ENCODE measurements around the gene METTL16.
"Not testable (repeated sequence)": the region's sequence is repeated elsewhere in the genome, so short reads cannot be mapped to it uniquely, and the experiment has no call there.

Gene METTL16

GRCh38 chr17:2502871-2503580 lies 8.7 kb downstream of the METTL16 start:
- no peak for DNase-seq (ENCODE audit: low read depth in 2 of 2)

- DNase-seq (ENCODE audit: low read depth in 2 of 2): no peak
Measured at GRCh38 chr17:2500446-2500845, 11.2 kb downstream of the METTL16 start.

DNA sequence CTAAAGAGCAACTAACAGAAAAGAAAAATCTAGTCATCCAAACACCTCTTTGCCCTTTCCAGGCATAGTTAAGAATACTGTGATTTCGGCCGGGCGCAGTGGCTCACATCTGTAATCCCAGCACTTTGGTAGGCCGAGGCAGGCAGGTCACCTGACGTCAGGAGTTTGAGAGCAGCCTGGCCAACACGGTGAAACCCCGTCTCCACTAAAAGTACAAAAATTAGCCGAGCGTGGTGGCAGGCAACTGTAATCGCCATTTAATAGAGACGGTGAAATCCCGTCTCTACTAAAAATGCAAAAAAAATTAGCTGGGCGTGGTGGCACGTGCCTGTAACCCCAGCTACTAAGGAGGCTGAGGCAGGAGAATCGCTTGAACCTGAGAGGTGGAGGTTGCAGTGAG lies 22.4 kb downstream of the METTL16 start:
- not testable (repeated sequence) for DNase-seq (ENCODE audit: low read depth in 2 of 2)

DNA sequence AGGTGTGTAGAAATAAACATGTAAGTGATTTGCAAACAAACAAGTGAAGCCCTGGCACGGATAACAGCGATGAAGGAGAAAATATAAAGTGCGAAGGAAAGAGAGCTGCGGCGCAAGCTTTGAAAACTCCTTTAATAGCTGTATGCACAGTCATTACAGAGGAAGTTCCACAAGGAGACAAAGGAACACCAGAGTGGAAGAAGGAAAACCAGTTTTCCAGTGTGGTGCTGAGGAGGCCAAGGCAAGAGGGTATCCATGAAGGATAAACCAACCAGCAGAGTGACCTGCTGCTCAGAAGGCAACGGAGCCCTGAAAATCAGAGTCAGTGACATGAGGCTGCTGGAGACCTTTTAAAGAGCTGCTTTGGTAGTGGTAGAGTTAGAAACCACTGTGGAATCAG lies 24.4 kb downstream of the METTL16 start:
- DNase-seq (ENCODE audit: low read depth in 2 of 2): no peak

DNA sequence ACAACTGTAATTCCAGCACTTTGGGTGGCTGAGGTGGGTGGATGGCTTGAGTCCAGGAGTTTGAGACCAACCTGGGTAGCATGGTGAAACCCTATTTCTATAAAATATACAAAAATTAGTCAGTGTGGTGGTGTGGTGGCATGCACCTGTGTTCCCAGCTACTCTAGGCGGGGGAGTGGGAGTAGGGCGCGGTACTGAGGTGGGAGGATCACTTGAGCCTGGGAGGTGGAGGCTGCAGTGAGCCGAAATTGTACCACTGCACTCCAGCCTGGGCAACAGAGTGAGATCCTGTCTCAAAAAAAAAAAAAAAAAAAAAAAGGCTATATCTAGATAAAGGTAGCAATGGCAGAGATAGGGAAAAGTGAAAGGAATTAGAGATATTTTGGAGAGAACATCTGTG lies 25.0 kb downstream of the METTL16 start:
- not testable (repeated sequence) for DNase-seq (ENCODE audit: low read depth in 2 of 2)

DNA sequence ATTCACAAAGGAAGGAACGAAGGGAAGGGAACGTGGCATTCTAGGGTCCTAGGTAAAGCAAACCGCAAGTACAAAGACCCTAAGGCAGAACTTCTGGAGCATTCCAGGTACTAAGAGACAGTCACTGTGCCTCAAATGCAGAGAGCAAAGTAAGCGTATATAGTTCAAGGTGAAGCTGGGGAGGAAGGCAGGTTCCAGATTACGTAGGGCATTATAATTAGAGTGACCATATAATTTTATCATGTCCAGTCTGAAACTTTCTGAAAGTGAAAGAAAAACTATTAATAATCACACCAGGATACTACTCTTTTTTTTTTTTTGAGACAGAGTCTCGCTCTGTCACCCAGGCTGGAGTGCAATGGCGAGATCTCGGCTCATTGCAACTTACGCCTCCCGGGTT lies 25.7 kb downstream of the METTL16 start:
- no peak for DNase-seq (ENCODE audit: low read depth in 2 of 2)

DNA sequence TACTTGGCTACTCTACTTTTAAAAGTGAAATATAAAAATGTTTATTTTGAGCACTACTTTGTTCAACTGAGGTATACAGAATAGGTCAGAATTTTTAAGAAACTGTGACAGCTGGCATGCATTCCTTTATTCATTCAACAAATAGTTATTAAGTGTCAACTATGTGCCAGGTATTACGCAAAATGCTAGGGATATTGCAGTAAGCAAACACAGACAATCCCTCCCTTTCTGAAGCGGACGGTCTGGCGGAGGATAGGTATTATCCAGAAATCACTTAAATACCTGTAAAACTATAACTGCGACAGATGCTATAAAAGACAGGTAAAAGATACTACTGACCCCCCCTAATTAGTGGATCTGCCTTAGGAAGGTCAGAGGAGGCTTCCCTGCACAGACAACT lies 26.1 kb downstream of the METTL16 start:
- no peak for DNase-seq (ENCODE audit: low read depth in 2 of 2)

DNA sequence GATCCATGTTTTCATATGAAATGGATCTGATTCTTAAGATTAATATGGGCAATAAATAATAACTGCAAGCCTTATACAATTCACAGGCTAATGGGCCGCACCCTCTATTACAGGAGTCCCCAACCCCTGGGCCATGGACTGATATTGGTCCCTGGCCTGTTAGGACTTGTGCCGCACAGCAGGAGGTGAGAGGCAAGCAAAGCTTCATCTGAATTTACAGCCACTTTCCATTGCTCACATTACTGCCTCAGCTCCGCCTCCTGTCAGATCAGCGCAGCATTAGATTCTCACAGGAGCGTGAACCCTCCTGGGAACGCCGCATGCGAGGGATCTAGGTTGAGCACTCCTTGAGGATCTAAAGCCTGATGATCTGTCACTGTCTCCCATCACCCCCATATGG lies 26.8 kb downstream of the METTL16 start:
- no peak for DNase-seq (ENCODE audit: low read depth in 2 of 2)

GRCh38 chr17:2483084-2483483 lies 28.6 kb downstream of the METTL16 start:
- DNase-seq (ENCODE audit: low read depth in 2 of 2): no peak

DNA sequence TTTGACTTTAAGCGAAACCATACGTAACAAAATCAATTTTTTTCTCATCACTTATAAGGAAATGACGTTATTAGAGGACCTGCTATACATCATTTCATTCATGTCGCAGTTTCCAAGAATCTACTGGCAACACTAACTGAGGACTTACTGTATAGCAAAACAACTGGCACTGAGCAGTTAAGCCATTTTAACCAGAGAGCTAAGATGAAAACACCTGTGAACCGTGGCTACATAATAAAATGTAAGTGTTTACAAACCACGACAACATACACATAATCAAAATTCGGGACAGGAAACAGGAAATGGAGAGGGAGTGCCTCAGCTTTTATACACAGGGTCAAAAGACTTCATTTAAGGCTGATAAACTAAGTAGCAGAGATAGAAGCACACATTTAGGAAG lies 29.5 kb downstream of the METTL16 start:
- no peak for DNase-seq (ENCODE audit: low read depth in 2 of 2)

GRCh38 chr17:2481760-2482159 lies 29.9 kb downstream of the METTL16 start:
- DNase-seq (ENCODE audit: low read depth in 2 of 2): no peak

GRCh38 chr17:2478458-2478857 lies 33.2 kb downstream of the METTL16 start:
- DNase-seq (ENCODE audit: low read depth in 2 of 2): no peak

DNA sequence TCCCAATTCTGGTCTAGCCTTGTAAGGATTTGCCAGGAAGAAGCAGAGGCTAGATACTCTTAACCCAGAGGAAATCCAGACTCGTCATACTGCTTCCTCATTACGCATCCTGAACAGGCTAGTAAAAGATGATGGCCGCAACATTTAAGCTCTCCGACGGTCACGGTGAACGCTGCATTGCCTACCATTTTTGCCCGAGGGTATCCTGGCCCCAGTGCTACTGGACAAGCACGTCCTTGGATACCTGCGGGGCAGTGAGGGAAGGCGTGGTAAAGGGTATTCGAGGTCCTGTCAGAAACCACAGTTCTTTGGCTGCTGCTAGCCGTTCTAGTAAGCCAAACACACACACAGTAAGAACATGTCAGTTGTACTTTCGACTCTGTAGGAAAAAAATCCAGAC lies 36.6 kb downstream of the METTL16 start:
- DNase-seq (ENCODE audit: low read depth in 2 of 2): no peak

- no peak for DNase-seq (ENCODE audit: low read depth in 2 of 2)
Measured at GRCh38 chr17:2474371-2474770, 37.3 kb downstream of the METTL16 start.

DNA sequence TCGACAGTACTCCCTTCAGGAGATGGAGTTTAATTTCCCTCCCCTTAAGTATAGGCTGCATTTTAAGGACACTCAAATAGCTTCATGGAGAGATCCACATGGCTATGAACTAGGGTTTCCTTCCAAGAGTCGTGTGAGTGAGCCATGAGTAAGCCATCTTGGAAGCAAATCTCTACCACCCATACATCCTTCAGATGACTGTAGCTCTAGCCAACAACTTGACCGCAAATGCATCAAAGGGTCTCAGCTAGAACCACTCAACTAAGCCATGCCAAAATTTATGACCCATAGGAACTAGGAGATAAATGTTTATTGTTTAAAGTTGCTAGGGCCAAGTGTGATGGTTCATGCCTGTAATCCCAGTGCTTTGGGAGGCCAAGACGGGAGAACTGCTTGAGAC lies 43.4 kb downstream of the METTL16 start:
- DNase-seq (ENCODE audit: low read depth in 2 of 2): no peak

DNA sequence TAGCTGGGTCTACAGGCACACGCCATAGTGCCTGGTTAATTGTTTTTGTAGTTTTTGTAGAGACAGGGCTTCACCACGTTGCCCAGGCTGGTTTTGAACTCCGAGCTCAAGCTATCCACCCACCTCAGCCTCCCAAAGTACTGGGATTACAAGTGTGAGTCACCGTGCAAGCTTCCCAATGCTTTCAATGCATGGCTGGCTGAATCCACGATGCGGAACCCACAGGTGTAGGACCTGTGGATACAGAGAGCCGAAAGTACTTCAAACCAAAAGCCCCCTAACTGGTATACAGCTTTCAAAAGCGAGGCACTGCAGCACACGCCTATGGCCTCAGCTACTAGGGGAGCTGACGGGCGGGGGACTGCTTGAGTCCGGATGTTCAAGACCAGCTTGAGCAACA lies 44.8 kb downstream of the METTL16 start:
- no peak for DNase-seq (ENCODE audit: low read depth in 2 of 2)

DNA sequence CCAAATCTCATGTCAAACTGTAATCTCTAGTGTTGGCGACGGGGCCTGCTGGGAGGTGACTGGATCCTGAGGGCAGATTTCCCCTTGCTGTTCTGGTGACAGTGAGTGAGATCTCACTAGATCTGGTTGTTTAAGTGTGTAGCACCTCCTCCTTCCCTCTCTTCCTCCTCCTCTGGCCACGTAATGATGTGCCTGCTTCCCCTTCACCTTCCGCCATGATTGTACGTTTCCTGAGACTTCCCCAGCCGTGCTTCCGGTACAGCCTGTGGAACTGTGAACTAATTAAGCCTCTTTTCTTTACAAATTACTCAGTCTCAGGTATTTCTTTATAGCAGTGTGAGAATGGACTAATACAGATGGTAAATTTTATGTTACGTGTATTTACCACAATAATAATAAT lies 49.2 kb downstream of the METTL16 start:
- DNase-seq (ENCODE audit: low read depth in 2 of 2): no peak

GRCh38 chr17:2459917-2460271 lies 51.8 kb downstream of the METTL16 start:
- DNase-seq (ENCODE audit: low read depth in 2 of 2): no peak

DNA sequence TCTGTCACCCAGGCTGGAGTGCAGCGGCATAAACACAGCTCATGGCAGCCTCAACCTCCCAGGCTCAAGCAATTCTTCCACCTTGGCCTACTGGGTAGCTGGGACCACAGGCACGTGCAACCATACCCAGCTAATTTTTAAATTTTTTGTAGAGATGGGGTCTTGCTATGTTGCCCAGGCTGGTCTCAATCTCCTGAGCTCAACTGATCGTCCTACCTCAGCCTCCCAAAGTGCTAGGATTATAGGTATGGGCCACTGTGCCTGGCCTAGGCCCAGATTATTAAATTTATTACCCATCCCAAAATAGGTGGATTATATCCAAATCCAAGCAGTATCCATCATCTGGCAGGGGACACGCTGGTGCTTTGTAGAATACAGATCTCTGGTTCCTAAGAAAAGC lies 53.8 kb downstream of the METTL16 start:
- DNase-seq (ENCODE audit: low read depth in 2 of 2): no peak

DNA sequence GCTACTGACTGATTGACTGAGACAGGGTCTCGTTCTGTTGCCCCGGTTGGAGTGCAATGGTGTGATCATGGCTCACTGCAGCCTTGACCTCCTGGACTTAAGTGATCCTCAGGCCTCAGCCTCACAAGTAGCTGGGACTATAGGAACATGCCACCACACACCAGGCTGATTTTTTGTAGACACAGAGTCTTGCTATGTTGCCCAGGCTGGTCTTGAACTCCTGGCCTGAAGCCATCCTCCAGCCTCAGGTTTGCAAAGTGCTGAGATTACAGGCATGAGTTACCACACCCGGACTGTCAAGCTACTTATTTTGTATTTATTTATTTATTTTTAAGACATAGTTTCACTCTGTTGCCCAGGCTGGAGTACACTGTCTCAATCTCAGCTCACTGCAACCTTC lies 55.2 kb downstream of the METTL16 start:
- no peak for DNase-seq (ENCODE audit: low read depth in 2 of 2)

DNA sequence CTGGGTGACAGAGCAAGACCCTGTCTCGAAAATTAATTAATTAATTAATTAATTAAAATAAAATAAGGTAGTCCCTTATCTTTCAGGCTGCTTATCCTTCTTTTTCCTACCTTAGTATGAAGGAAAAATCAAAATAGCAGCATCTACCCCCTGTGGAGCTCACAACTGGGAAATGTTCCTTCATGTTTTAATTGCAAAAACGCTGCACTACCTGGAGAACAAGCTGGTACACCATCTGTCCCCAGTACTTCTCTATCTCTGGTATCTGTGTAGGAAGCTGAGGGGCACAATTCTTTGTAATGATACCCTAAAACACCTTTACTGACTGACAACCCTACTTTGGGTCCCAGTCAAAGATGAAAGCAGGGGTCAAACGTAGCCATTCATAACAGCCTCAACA lies 55.7 kb downstream of the METTL16 start:
- no peak for DNase-seq (ENCODE audit: low read depth in 2 of 2)

DNA sequence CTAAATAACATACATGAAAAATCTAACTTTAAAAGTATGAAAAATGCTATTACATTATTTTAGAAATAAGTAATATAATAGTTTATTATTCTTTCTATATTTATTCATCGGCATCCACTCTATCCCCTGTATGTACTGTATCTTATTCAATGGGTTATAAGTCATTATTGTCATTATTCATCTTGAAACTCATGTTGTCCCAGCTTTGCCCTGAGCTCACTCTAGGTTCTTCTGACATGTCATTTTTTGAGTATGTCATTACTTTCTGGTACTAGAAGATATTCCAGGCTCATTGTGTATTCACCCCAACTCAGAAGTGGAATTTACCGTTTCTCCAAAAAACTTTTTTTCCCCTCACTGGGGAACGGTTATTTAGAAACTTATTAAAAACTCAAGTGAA lies 57.8 kb downstream of the METTL16 start:
- DNase-seq (ENCODE audit: low read depth in 2 of 2): no peak

DNA sequence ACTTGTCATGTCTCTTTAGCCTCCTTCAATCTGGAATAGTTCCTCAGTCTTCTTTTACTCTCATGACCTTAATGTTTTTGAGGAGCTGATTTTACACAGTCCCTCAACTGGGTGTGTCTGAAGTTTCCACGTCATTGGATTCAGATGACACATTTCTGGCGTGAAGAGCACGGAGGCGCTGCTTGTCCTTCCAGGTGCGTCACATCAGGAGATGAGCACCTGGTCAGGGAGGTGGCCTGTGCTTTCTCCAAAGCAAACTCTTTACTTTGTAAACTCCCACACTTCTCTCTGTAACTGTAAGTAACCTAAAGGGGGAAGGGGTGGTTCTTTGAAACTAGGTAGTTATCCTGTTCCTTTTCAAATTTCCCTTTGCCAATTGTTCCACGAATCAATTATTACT lies 58.4 kb downstream of the METTL16 start:
- no peak for DNase-seq (ENCODE audit: low read depth in 2 of 2)

DNA sequence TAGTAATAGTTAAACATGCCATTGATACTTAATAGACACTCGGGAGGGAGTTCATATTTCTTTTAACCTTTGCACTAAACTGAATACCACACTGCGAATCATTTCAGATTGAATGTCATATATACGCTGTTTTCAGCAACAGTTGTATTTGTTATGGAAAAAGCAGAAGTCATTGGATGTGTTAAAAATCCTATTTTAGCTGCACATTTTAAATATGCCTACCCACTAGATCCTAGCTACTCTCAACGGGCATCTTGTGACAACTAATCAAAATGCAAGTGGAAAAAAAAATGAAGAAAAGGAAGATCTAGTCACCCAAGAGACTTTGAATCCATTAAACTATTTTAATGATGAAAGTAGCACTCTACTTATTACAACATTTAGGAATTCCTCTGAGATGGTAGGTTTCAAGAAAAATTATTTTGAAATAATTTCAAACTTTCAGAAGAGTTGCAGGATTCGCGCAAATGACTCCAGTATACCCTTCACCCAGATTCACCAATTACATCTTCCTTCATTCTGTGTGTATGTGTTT lies 59.4 kb downstream of the METTL16 start:
- no peak for DNase-seq (ENCODE audit: low read depth in 2 of 2)
